HEK293T (cell line): Measurements from ENCODE around the gene SPANXN2.

Source experiments
- CTCF ChIA-PET: fragments of 350-600 bp; formaldehyde crosslinking; extraction: SDS; loops from one replicate; lab custom pipeline; 2021; ENCODE audit warnings: antibody characterized with exemption, inconsistent platforms; lab: Yijun Ruan, JAX
- POLR2A ChIA-PET: fragments of 350-600 bp; formaldehyde crosslinking; extraction: SDS; loops from one replicate; lab custom pipeline; 2020; ENCODE audit warnings: antibody characterized with exemption, inconsistent platforms; lab: Yijun Ruan, JAX
- DNase-seq: peaks from one replicate; pipeline ENCODE4 v3.0.0; 2012; ENCODE audit warnings: mixed read lengths; ENCODE audit errors: extremely low spot score
- ARNT ChIP-seq: fragments of 450-650 bp; IDR thresholded peaks from 2 replicates; pipeline ENCODE4 v1.6.1; 2017; ENCODE audit warnings: mild to moderate bottlenecking
- BHLHE40 ChIP-seq: fragments of 450-650 bp; IDR thresholded peaks from 2 replicates; pipeline ENCODE4 v1.6.1; 2016; ENCODE audit warnings: mild to moderate bottlenecking, moderate library complexity, borderline replicate concordance
- CTBP1 ChIP-seq: fragments of 450-650 bp; IDR thresholded peaks from 2 replicates; pipeline ENCODE4 v1.6.1; 2016; ENCODE audit warnings: borderline replicate concordance
- ELF4 ChIP-seq: fragments of 450-650 bp; IDR thresholded peaks from 2 replicates; pipeline ENCODE4 v1.6.1; 2017; ENCODE audit warnings: antibody characterized with exemption
- FOXA1 ChIP-seq: fragments of 450-650 bp; IDR thresholded peaks from 2 replicates; pipeline ENCODE4 v1.6.1; 2016; ENCODE audit warnings: mild to moderate bottlenecking
- FOXK2 ChIP-seq: fragments of 450-650 bp; IDR thresholded peaks from 2 replicates; pipeline ENCODE4 v1.6.1; 2016; ENCODE audit warnings: mild to moderate bottlenecking
- FOXM1 ChIP-seq: fragments of 450-650 bp; IDR thresholded peaks from 2 replicates; pipeline ENCODE4 v1.6.1; 2017; ENCODE audit warnings: mild to moderate bottlenecking, borderline replicate concordance
- HDGF ChIP-seq: fragments of 450-650 bp; IDR thresholded peaks from 2 replicates; pipeline ENCODE4 v1.6.1; 2017; ENCODE audit warnings: antibody characterized with exemption, borderline replicate concordance
- L3MBTL2 ChIP-seq: fragments of 450-650 bp; conservative IDR thresholded peaks from 2 replicates; pipeline ENCODE4 v1.6.1; 2016; ENCODE audit warnings: mild to moderate bottlenecking
- LEF1 ChIP-seq: fragments of 450-650 bp; IDR thresholded peaks from 2 replicates; pipeline ENCODE4 v1.6.1; 2017; ENCODE audit warnings: mild to moderate bottlenecking, borderline replicate concordance
- NFRKB ChIP-seq: fragments of 450-650 bp; IDR thresholded peaks from 2 replicates; pipeline ENCODE4 v1.6.1; 2016; ENCODE audit warnings: mild to moderate bottlenecking, moderate library complexity
- PKNOX1 ChIP-seq: fragments of 450-650 bp; IDR thresholded peaks from 2 replicates; pipeline ENCODE4 v1.6.1; 2016
- SP1 ChIP-seq: fragments of 450-650 bp; IDR thresholded peaks from 2 replicates; pipeline ENCODE4 v1.6.1; 2017
- SUZ12 ChIP-seq: fragments of 450-650 bp; IDR thresholded peaks from 2 replicates; pipeline ENCODE4 v1.6.1; 2016; ENCODE audit warnings: mild to moderate bottlenecking
- TARDBP ChIP-seq: fragments of 450-650 bp; IDR thresholded peaks from 2 replicates; pipeline ENCODE4 v1.6.1; 2016
- ZNF384 ChIP-seq: fragments of 450-650 bp; IDR thresholded peaks from 2 replicates; pipeline ENCODE4 v1.6.1; 2016

Gene SPANXN2

GRCh38 chrX:143694885-143695284, 25.7 kb downstream of the SPANXN2 start:
- DNase-seq: no peak
- CTCF ChIA-PET: no interaction called here
- POLR2A ChIA-PET: no interaction called here
- TF ChIP-seq FOXM1: no peak

- ChIA-PET POLR2A (no interaction called here), CTCF (no interaction called here)
Observed at GRCh38 chrX:143683486-143683885, 37.1 kb downstream of the SPANXN2 start.

GRCh38 chrX:143674926-143675325, 45.6 kb downstream of the SPANXN2 start:
- CTCF ChIA-PET: no interaction called here
- DNase-seq: no peak
- POLR2A ChIA-PET: no interaction called here
- no peak for TF ChIP-seq L3MBTL2
- no peak for TF ChIP-seq CTBP1
- TF ChIP-seq TARDBP: no peak
- TF ChIP-seq BHLHE40: no peak
- no peak for TF ChIP-seq FOXM1
- TF ChIP-seq FOXA1: no peak
- no peak for TF ChIP-seq LEF1
- TF ChIP-seq SUZ12: no peak
- TF ChIP-seq ARNT: no peak
- TF ChIP-seq ZNF384: no peak
- TF ChIP-seq PKNOX1: no peak
- no peak for TF ChIP-seq FOXK2
- TF ChIP-seq NFRKB: no peak
- no peak for TF ChIP-seq SP1
- no peak for TF ChIP-seq ELF4
- no peak for TF ChIP-seq HDGF

More at GRCh38 chrX:143683486-143683885, 37.1 kb downstream of the SPANXN2 start:
- no peak for DNase-seq
- no peak for TF ChIP-seq LEF1
- TF ChIP-seq SP1: no peak
- TF ChIP-seq CTBP1: no peak
- no peak for TF ChIP-seq PKNOX1
- TF ChIP-seq BHLHE40: no peak
- no peak for TF ChIP-seq ELF4
- no peak for TF ChIP-seq HDGF

- CTCF ChIA-PET: interaction anchor here (0.6 kb wide), 1 partner anchor 1521 kb away, joined by 4 read pairs; no protein-coding TSS in a partner anchor
- POLR2A ChIA-PET: no interaction called here
- TF ChIP-seq FOXM1: no peak
- TF ChIP-seq FOXA1: no peak
- TF ChIP-seq TARDBP: no peak
- TF ChIP-seq HDGF: no peak
- TF ChIP-seq CTBP1: no peak
- TF ChIP-seq L3MBTL2: no peak
- TF ChIP-seq ELF4: no peak
- no peak for TF ChIP-seq SP1
- DNase-seq: no peak
Observed at GRCh38 chrX:143669395-143669794, 51.2 kb downstream of the SPANXN2 start.

GRCh38 chrX:143664302-143664701, 56.2 kb downstream of the SPANXN2 start:
- DNase-seq: no peak
- CTCF ChIA-PET: interaction anchor here (0.6 kb wide), 1 partner anchor 348 kb away, joined by 4 read pairs; no protein-coding TSS in a partner anchor
- POLR2A ChIA-PET: no interaction called here
- TF ChIP-seq TARDBP (no peak), FOXA1 (no peak), FOXK2 (no peak), CTBP1 (no peak), SUZ12 (no peak), FOXM1 (no peak), PKNOX1 (no peak), L3MBTL2 (no peak), BHLHE40 (no peak), LEF1 (no peak), ZNF384 (no peak), HDGF (no peak), ARNT (no peak)

GRCh38 chrX:143663755-143664154, 56.8 kb downstream of the SPANXN2 start:
- ChIA-PET POLR2A (no interaction called here), CTCF (no interaction called here)
- no peak for TF ChIP-seq NFRKB
- TF ChIP-seq SP1: no peak
- no peak for TF ChIP-seq PKNOX1
- TF ChIP-seq CTBP1: no peak
- TF ChIP-seq FOXM1: no peak
- no peak for TF ChIP-seq TARDBP
- TF ChIP-seq LEF1: no peak
- no peak for TF ChIP-seq HDGF
- TF ChIP-seq ZNF384: no peak
- DNase-seq: no peak
